Neural cell (in vitro differentiated cells): Measurements from ENCODE around the gene COL28A1. TPM values are rescaled to one million over a fixed set of nuclear protein-coding genes. Genes with fewer than 3 reads are reported as not detected.
"Not testable (repeated sequence)": the region's sequence is repeated elsewhere in the genome, so short reads cannot be mapped to it uniquely, and the experiment has no call there.

Source experiments
- H2AFZ ChIP-seq: fragments of 200-600, 300-800 bp; sonication (generic), shearing (Covaris generic); 2 replicates; pipeline ENCODE4 v1.6.0; 2014; ENCODE audit warnings: low read depth, mild to moderate bottlenecking, antibody characterized with exemption, low read length, moderate library complexity
- H3F3A ChIP-seq: fragments of 200-600 bp; shearing (Covaris generic); 2 replicates; pipeline ENCODE4 v1.6.1; 2016; ENCODE audit warnings: mild to moderate bottlenecking, moderate library complexity, mixed read lengths, antibody characterized with exemption, low read length; ENCODE audit not compliant: insufficient read depth, poor library complexity, severe bottlenecking
- H3K27ac ChIP-seq: fragments of 200-600, 300-800 bp; sonication (generic), shearing (Covaris generic); 2 replicates; pipeline ENCODE4 v1.5.1; 2014; ENCODE audit warnings: mild to moderate bottlenecking, low read length, moderate library complexity
- H3K27me3 ChIP-seq: fragments of 300-800, 200-600 bp; sonication (generic), shearing (Covaris generic); 2 replicates; pipeline ENCODE4 v1.6.0; 2014; ENCODE audit warnings: mild to moderate bottlenecking, low read depth, low read length, moderate library complexity; ENCODE audit not compliant: insufficient read depth
- H3K36me3 ChIP-seq: fragments of 300-800, 200-600 bp; sonication (generic), shearing (Covaris generic); 2 replicates; pipeline ENCODE4 v1.5.1; 2014; ENCODE audit warnings: mild to moderate bottlenecking, antibody characterized with exemption, low read length, moderate library complexity; ENCODE audit not compliant: insufficient read depth
- H3K4me2 ChIP-seq: fragments of 300-800, 200-600 bp; sonication (generic), shearing (Covaris generic); 2 replicates; pipeline ENCODE4 v1.6.0; 2014; ENCODE audit warnings: mild to moderate bottlenecking, low read length
- H3K4me3 ChIP-seq: fragments of 300-800, 200-600 bp; sonication (generic), shearing (Covaris generic); 2 replicates; pipeline ENCODE4 v1.5.1; 2014; ENCODE audit warnings: mild to moderate bottlenecking, low read length, moderate library complexity
- H3K79me2 ChIP-seq: fragments of 200-600 bp; shearing (Covaris generic); replicated peaks from 2 replicates; pipeline ENCODE4 v1.6.0; 2014; ENCODE audit warnings: mild to moderate bottlenecking, low read length, moderate library complexity; ENCODE audit not compliant: insufficient read depth
- H3K9ac ChIP-seq: fragments of 300-800, 200-600 bp; sonication (generic), shearing (Covaris generic); 2 replicates; pipeline ENCODE4 v1.6.1; 2016; ENCODE audit warnings: mild to moderate bottlenecking, low read length, mixed read lengths
- H3K9me2 ChIP-seq: fragments of 200-600 bp; shearing (Covaris generic); 2 replicates; pipeline ENCODE4 v1.6.1; 2016; ENCODE audit warnings: mild to moderate bottlenecking, low read length, mixed read lengths; ENCODE audit not compliant: insufficient read depth
- H3K9me3 ChIP-seq: fragments of 200-600, 300-800 bp; sonication (generic), shearing (Covaris generic); 2 replicates; pipeline ENCODE4 v1.6.1; 2016; ENCODE audit warnings: mild to moderate bottlenecking, mixed run types, low read length, moderate library complexity, mixed read lengths
- H4K20me1 ChIP-seq: fragments of 200-600 bp; shearing (Covaris generic); 2 replicates; pipeline ENCODE4 v1.6.1; 2016; ENCODE audit warnings: mild to moderate bottlenecking, mixed run types; ENCODE audit not compliant: insufficient read depth
- EP300 ChIP-seq: fragments of 450-650 bp; conservative IDR thresholded peaks from 2 replicates; pipeline ENCODE4 v1.6.1; 2014; ENCODE audit warnings: antibody characterized with exemption, mild to moderate bottlenecking, moderate library complexity; ENCODE audit not compliant: poor library complexity, severe bottlenecking
- EZH2 ChIP-seq: fragments of 200-600, 300-800 bp; shearing (Covaris generic), sonication (generic); IDR thresholded peaks from 2 replicates; pipeline ENCODE4 v1.6.1; 2014; ENCODE audit warnings: antibody characterized with exemption, low read length, borderline replicate concordance, mild to moderate bottlenecking; ENCODE audit not compliant: insufficient read depth, poor library complexity, severe bottlenecking
- MXI1 ChIP-seq: fragments of 450-650 bp; conservative IDR thresholded peaks from 2 replicates; pipeline ENCODE4 v1.6.1; 2014; ENCODE audit warnings: antibody characterized with exemption, mild to moderate bottlenecking; ENCODE audit not compliant: poor library complexity, severe bottlenecking
- POLR2AphosphoS5 ChIP-seq: IDR thresholded peaks from 2 replicates; pipeline ENCODE4 v1.6.1; 2012
- RAD21 ChIP-seq: fragments of 450-650 bp; conservative IDR thresholded peaks from 2 replicates; pipeline ENCODE4 v1.6.1; 2014; ENCODE audit warnings: antibody characterized with exemption, mild to moderate bottlenecking, moderate library complexity
- SMC3 ChIP-seq: fragments of 450-650 bp; conservative IDR thresholded peaks from 2 replicates; pipeline ENCODE4 v1.6.1; 2014; ENCODE audit warnings: antibody characterized with exemption, mild to moderate bottlenecking, moderate library complexity; ENCODE audit not compliant: poor library complexity
- polyA plus RNA-seq: library from polyadenylated mRNA; depleted of rRNA; stranded (reverse); fragments of >200 nt; gene quantifications from 2 replicates; pipeline ENCODE4 v1.2.3, GENCODE V29; 2014
- TF ChIP-seq, protein P1 (sequence below): IDR thresholded peaks from 2 replicates; pipeline ENCODE4 v1.6.1; 2012; ENCODE audit warnings: borderline replicate concordance

Gene COL28A1
- polyA plus RNA-seq, 1 donor from 2014 or later: 1.0 TPM

DNA sequence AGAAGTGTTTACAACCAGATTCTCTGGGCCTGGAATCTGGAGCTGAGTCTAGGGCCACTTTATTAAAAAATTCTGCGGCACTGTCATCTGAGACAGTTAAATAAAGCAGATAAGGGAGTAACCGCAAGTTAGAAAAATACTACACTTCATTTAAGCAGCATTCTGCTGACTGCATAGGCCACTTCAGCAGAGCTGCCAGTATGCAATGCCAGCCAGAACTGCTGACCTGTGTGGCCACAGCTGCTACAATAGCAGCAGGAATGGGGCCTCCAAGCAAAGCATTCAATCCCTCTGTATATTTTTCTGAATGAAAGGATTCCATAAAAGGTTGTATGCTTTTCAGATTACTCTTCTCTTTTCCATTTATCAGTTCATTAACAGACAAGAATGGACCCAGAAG lies 136.0 kb downstream of the COL28A1 start:
- no peak overlapping the region for H3K4me2 ChIP-seq
- no peak overlapping the region for H3K9ac ChIP-seq
- TF ChIP-seq EP300: no peak
- H3K79me2 ChIP-seq: no peaks in the 10 kb centered on the region
- no peaks in the 10 kb centered on the region for H4K20me1 ChIP-seq
- H3K27me3 ChIP-seq: no peaks in the 10 kb centered on the region
- no peaks in the 10 kb centered on the region for H3K9me2 ChIP-seq
- H3F3A ChIP-seq: no peaks in the 10 kb centered on the region
- no peak overlapping the region for H3K27ac ChIP-seq
- no peak overlapping the region for H2AFZ ChIP-seq
- no peaks in the 10 kb centered on the region for H3K9me3 ChIP-seq
- H3K36me3 ChIP-seq: no peaks in the 10 kb centered on the region
- no peak overlapping the region for H3K4me3 ChIP-seq

DNA sequence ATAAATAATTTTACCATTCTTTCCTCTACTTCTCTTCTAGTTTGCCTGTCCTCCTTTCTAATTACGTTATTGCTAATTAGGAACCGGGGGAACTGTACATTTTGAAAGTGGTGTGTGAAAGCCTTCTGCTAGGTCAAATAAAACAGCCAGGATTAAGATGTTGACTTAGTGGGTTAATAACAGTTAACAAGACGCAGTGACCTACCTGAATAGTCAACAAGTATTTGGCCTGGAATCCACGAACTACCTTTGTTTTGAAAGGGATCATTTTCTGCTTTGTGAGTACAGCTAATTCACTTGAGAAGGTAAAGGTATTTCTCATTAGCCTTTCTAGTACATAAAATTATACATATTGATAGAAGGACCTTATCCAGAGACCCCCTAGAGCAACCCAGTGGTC lies 139.9 kb downstream of the COL28A1 start:
- Histone ChIP-seq H3K79me2 (no peaks in the 10 kb centered on the region), H3K27ac (no peak overlapping the region)
- TF ChIP-seq MXI1: no peak
- no peak for TF ChIP-seq POLR2AphosphoS5
- TF ChIP-seq EP300: no peak
- no peak for TF ChIP-seq EZH2
- TF ChIP-seq SMC3: no peak
- TF ChIP-seq, protein P1, sequence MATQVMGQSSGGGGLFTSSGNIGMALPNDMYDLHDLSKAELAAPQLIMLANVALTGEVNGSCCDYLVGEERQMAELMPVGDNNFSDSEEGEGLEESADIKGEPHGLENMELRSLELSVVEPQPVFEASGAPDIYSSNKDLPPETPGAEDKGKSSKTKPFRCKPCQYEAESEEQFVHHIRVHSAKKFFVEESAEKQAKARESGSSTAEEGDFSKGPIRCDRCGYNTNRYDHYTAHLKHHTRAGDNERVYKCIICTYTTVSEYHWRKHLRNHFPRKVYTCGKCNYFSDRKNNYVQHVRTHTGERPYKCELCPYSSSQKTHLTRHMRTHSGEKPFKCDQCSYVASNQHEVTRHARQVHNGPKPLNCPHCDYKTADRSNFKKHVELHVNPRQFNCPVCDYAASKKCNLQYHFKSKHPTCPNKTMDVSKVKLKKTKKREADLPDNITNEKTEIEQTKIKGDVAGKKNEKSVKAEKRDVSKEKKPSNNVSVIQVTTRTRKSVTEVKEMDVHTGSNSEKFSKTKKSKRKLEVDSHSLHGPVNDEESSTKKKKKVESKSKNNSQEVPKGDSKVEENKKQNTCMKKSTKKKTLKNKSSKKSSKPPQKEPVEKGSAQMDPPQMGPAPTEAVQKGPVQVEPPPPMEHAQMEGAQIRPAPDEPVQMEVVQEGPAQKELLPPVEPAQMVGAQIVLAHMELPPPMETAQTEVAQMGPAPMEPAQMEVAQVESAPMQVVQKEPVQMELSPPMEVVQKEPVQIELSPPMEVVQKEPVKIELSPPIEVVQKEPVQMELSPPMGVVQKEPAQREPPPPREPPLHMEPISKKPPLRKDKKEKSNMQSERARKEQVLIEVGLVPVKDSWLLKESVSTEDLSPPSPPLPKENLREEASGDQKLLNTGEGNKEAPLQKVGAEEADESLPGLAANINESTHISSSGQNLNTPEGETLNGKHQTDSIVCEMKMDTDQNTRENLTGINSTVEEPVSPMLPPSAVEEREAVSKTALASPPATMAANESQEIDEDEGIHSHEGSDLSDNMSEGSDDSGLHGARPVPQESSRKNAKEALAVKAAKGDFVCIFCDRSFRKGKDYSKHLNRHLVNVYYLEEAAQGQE: no peak
- no peak for TF ChIP-seq RAD21

DNA sequence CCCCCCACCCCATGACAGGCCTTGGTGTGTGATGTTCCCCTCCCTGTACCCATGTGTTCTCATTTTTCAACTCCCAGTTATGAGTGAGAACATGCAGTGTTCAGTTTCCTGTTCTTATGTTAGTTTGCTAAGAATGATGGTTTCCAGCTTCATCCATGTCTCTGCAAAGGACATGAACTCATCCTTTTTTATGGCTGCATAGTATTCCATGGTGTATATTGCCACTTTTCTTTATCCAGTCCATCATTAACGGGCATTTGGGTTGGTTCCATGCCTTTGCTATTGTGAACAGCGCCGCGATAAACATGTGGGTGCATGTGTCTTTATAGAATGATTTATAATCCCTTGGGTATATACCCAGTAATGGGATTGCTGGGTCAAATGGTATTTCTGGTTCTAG lies 147.5 kb downstream of the COL28A1 start:
- not testable (repeated sequence) for H3K79me2 ChIP-seq, H3K4me3 ChIP-seq, H3K4me2 ChIP-seq, H2AFZ ChIP-seq, H4K20me1 ChIP-seq, H3K9me3 ChIP-seq, H3K27ac ChIP-seq, H3K36me3 ChIP-seq, H3K27me3 ChIP-seq, H3F3A ChIP-seq, H3K9ac ChIP-seq, H3K9me2 ChIP-seq

More for the DNA sequence above, 139.9 kb downstream of the COL28A1 start:
- Histone ChIP-seq H3K9me3 (no peaks in the 10 kb centered on the region), H3K9me2 (no peaks in the 10 kb centered on the region), H3K4me2 (no peak overlapping the region), H3K4me3 (no peak overlapping the region), H3F3A (no peaks in the 10 kb centered on the region), H3K27me3 (no peaks in the 10 kb centered on the region), H3K9ac (no peak overlapping the region), H4K20me1 (no peaks in the 10 kb centered on the region), H3K36me3 (no peaks in the 10 kb centered on the region), H2AFZ (no peak overlapping the region)
